SJSA1 (cell line): ENCODE data around the gene EFNA5. TPM values are rescaled to one million over a fixed set of nuclear protein-coding genes. Genes with fewer than 3 reads are reported as not detected.

Experiments used
- DNase-seq, 2 experiments: peaks; one replicate each; pipeline ENCODE4 v3.0.0-alpha.2; 2015 to 2020; ENCODE audit warnings: low spot score in 2 of 2, low read depth in 1 of 2
- H3K27ac ChIP-seq: fragments of 250-450 bp; sonication (Bioruptor Pico); 2 replicates; pipeline ENCODE4 v1.5.1; 2020; ENCODE audit warnings: mild to moderate bottlenecking, moderate library complexity
- H3K27me3 ChIP-seq: fragments of 250-450 bp; sonication (Bioruptor Pico); replicated peaks from 2 replicates; pipeline ENCODE4 v1.5.1; 2020; ENCODE audit warnings: mild to moderate bottlenecking, moderate library complexity
- H3K36me3 ChIP-seq: fragments of 250-450 bp; sonication (Bioruptor Pico); 2 replicates; pipeline ENCODE4 v1.5.1; 2020; ENCODE audit warnings: mild to moderate bottlenecking
- H3K4me1 ChIP-seq: fragments of 250-450 bp; sonication (Bioruptor Pico); replicated peaks from 2 replicates; pipeline ENCODE4 v1.6.1; 2021; ENCODE audit warnings: mild to moderate bottlenecking
- H3K4me3 ChIP-seq: fragments of 250-450 bp; sonication (Bioruptor Pico); 2 replicates; pipeline ENCODE4 v1.5.1; 2020; ENCODE audit warnings: mild to moderate bottlenecking
- H3K9me3 ChIP-seq: fragments of 250-450 bp; sonication (Bioruptor Pico); replicated peaks from 2 replicates; pipeline ENCODE4 v1.5.1; 2020; ENCODE audit warnings: mild to moderate bottlenecking
- total RNA-seq: library from RNA; depleted of rRNA; stranded (reverse); fragments of >200 nt; shearing (Covaris generic); gene quantifications from 2 replicates; pipeline ENCODE4 v1.2.3, GENCODE V29; 2014

The EFNA5 gene
- total RNA-seq, 1 experiment from 2014 or later: 0.87 TPM

- Histone ChIP-seq H3K27ac (no peak overlapping the region), H3K36me3 (no peaks in the 10 kb centered on the region), H3K27me3 (no peaks in the 10 kb centered on the region), H3K4me3 (no peak overlapping the region), H3K4me1 (0 out of 2 replicates have a peak, but pooled peaks cover 5% of the 10 kb centered on the region), H3K9me3 (no peaks in the 10 kb centered on the region)
- no peak for DNase-seq
Observed at GRCh38 chr5:107483231-107484024, 187.3 kb downstream of the EFNA5 start.

- DNase-seq: no peak
- no peaks in the 10 kb centered on the region for H3K27me3 ChIP-seq
Observed at GRCh38 chr5:107478068-107478641, 192.6 kb downstream of the EFNA5 start.

DNA sequence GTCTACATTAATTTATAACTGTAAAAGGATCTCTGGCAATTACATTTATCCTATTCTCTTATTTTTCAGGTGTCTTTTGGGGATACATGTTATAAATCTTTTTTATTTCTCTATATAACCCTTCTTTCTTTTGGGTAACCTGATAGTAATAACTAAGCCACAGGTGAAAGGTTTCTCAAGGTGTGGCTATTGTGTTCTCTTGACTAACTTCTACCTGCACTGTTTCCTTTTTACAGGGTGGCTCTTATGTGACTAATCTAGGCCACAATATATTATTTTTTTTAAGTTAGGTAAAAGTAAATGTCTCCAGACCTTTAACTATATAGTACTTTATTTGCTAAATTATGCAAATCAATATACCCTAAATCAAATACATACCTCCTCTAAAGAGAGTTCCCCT is 193.2 kb downstream of the EFNA5 start:
- Histone ChIP-seq H3K27me3 (no peaks in the 10 kb centered on the region), H3K9me3 (no peaks in the 10 kb centered on the region), H3K36me3 (no peaks in the 10 kb centered on the region), H3K27ac (no peak overlapping the region), H3K4me3 (no peak overlapping the region), H3K4me1 (peaks cover 20% of the 10 kb centered on the region)
- DNase-seq: no peak

More at GRCh38 chr5:107478068-107478641, 192.6 kb downstream of the EFNA5 start:
- Histone ChIP-seq H3K4me3 (no peak overlapping the region), H3K9me3 (no peaks in the 10 kb centered on the region), H3K4me1 (peaks cover 20% of the 10 kb centered on the region), H3K27ac (no peak overlapping the region), H3K36me3 (no peaks in the 10 kb centered on the region)

DNA sequence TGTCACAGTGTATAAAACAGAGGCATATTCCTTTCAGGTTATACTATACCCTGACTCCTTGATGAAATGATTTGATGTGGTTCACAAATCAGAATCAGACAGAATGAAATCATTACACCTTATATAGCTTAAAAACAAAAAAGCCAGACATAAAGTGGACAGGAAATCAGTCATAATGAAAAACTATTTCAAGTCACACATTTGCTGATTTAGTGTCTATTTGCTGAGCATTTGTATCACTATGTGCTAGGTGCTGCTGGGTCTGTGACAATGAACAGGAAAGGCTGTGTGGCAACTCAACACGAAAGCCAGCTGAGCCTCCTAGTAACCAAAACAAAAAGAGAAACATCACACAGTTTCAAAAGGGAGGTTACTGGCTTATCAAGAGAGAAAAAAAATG is 194.0 kb downstream of the EFNA5 start:
- no peaks in the 10 kb centered on the region for H3K36me3 ChIP-seq
- H3K4me3 ChIP-seq: no peak overlapping the region
- H3K4me1 ChIP-seq: peaks cover 20% of the 10 kb centered on the region
- H3K9me3 ChIP-seq: no peaks in the 10 kb centered on the region
- H3K27me3 ChIP-seq: no peaks in the 10 kb centered on the region
- DNase-seq: no peak
- H3K27ac ChIP-seq: no peak overlapping the region

DNA sequence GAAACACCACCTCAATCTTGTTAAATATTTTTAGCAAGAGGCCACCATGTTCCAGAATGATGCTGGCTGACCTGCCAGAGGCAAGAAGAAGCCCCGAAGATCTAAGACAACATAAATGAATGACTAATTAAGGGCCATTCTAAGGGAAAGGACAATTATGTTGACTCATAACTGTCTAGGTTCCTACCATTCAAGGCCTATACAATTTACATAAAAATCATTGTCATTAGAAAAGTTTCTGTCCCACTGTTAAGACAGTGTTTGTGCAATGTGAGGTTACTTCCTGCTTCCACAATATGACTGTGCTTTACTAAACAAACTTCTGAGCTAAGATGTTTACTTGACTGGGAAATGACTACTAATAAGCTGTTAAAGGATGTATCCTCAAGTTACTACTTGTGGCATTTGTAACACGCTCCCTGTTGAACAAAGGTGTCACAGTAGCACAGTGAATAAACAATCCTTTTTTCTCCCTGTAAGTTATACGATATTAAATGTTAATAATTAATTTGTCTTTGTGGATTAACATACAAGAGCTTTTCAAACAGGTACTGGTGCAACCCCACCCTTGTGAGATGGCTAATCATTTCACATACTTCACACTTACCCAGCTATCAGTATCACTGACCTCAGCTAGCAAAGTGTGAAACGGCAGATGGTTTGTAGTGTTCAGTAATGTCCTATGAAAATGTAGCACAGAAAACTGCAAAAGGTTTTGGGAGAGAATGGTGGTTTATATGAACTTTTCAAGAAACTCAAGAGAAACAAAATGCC is 195.8 kb downstream of the EFNA5 start:
- peak overlapping the region; percentile 58 for H3K27ac ChIP-seq
- no peaks in the 10 kb centered on the region for H3K36me3 ChIP-seq

GRCh38 chr5:107474361-107474715 is 196.4 kb downstream of the EFNA5 start:
- Histone ChIP-seq H3K36me3 (no peaks in the 10 kb centered on the region), H3K27ac (peak overlapping the region; percentile 58), H3K9me3 (no peaks in the 10 kb centered on the region), H3K4me1 (peaks cover 34% of the 10 kb centered on the region), H3K4me3 (no peak overlapping the region), H3K27me3 (no peaks in the 10 kb centered on the region)
- DNase-seq: no peak

More for the DNA sequence above, 195.8 kb downstream of the EFNA5 start:
- H3K4me3 ChIP-seq: no peak overlapping the region
- peaks cover 30% of the 10 kb centered on the region for H3K4me1 ChIP-seq
- H3K27me3 ChIP-seq: no peaks in the 10 kb centered on the region
- H3K9me3 ChIP-seq: no peaks in the 10 kb centered on the region
- DNase-seq: peak in 1 of 2 experiments; percentile 82

GRCh38 chr5:107472620-107473064 is 198.1 kb downstream of the EFNA5 start:
- Histone ChIP-seq H3K4me1 (peaks cover 51% of the 10 kb centered on the region), H3K9me3 (no peaks in the 10 kb centered on the region), H3K36me3 (no peaks in the 10 kb centered on the region), H3K27ac (no peak overlapping the region), H3K4me3 (no peak overlapping the region), H3K27me3 (no peaks in the 10 kb centered on the region)
- no peak for DNase-seq

GRCh38 chr5:107470295-107470582 is 200.5 kb downstream of the EFNA5 start:
- Histone ChIP-seq H3K9me3 (no peaks in the 10 kb centered on the region), H3K27ac (peak overlapping the region; percentile 78), H3K27me3 (no peaks in the 10 kb centered on the region), H3K4me1 (peaks cover 64% of the 10 kb centered on the region), H3K36me3 (no peaks in the 10 kb centered on the region), H3K4me3 (no peak overlapping the region)
- peak in 1 of 2 experiments; percentile 63 for DNase-seq

GRCh38 chr5:107469485-107470294 is 201.0 kb downstream of the EFNA5 start:
- Histone ChIP-seq H3K27me3 (no peaks in the 10 kb centered on the region), H3K4me1 (peaks cover 58% of the 10 kb centered on the region), H3K4me3 (no peak overlapping the region), H3K9me3 (no peaks in the 10 kb centered on the region), H3K36me3 (no peaks in the 10 kb centered on the region), H3K27ac (peak overlapping the region; percentile 78)
- DNase-seq: peak in 1 of 2 experiments; percentile 96

GRCh38 chr5:107469064-107469463 is 201.7 kb downstream of the EFNA5 start:
- no peaks in the 10 kb centered on the region for H3K36me3 ChIP-seq
- H3K4me1 ChIP-seq: peaks cover 52% of the 10 kb centered on the region
- DNase-seq: no peak
- no peak overlapping the region for H3K4me3 ChIP-seq
- H3K9me3 ChIP-seq: no peaks in the 10 kb centered on the region
- H3K27ac ChIP-seq: peak overlapping the region; percentile 78
- H3K27me3 ChIP-seq: no peaks in the 10 kb centered on the region

GRCh38 chr5:107468276-107468675 is 202.5 kb downstream of the EFNA5 start:
- H3K36me3 ChIP-seq: no peaks in the 10 kb centered on the region
- H3K4me3 ChIP-seq: no peak overlapping the region
- DNase-seq: peak in 1 of 2 experiments; percentile 39
- no peaks in the 10 kb centered on the region for H3K9me3 ChIP-seq
- H3K4me1 ChIP-seq: peaks cover 47% of the 10 kb centered on the region
- H3K27ac ChIP-seq: peak overlapping the region; percentile 78; the same call in 1 of the 2 replicates
- no peaks in the 10 kb centered on the region for H3K27me3 ChIP-seq

DNA sequence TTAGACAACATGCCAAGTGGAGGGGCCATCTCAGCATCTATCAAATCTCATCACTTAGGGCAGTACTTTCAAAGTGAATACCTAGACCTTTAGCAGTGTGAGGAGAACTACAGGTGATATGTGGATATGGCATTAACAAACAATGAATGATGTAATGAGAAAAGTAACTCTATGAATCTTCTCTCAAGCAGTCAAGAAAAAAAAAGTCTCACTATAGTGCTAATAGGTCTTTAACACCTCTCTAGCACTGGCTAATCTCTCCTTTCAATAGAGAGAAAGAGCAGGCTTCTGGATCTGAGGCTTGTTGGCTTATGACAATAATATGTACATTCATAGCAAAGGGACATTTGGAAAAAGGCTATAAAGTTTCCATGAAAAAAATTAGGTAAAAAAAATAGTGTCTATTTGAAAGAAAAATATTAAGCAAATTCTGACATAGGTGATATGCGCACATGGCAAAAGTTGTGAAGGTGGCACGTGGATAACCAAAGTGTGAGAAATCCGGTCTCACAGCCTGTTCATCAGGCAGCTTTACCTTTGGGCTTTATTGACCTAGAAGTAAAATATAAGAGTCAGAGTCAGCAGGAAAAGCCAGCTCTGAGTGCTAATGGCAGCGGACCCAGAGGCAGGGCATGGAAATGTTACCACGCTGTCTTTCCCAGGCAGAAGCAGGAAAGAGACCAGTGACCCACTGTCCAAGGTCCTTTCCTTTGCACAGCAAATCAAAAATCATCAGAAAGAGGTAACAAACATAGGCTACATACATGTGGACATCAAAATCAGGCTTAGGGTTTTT is 203.4 kb downstream of the EFNA5 start:
- H3K4me1 ChIP-seq: peaks cover 47% of the 10 kb centered on the region
- DNase-seq: no peak
- H3K36me3 ChIP-seq: no peaks in the 10 kb centered on the region
- 0 out of 2 replicates have a peak overlapping the region, but pooled peaks have one; percentile 8 for H3K27ac ChIP-seq
- no peaks in the 10 kb centered on the region for H3K27me3 ChIP-seq
- no peak overlapping the region for H3K4me3 ChIP-seq
- H3K9me3 ChIP-seq: no peaks in the 10 kb centered on the region
